Adrenal gland (tissue), 5 donors: ENCODE data around the gene IBA57.

Experiments used
- POLR2A ChIP-seq, 2 donors: fragments of 450-650 bp; IDR thresholded peaks; one replicate each; pipeline ENCODE4 v1.6.1; 2017; ENCODE audit warnings: antibody characterized with exemption in 2 of 2, mild to moderate bottlenecking in 2 of 2, moderate library complexity in 1 of 2
- TF ChIP-seq, protein P1 (sequence below), 6 experiments: fragments of 450-650 bp in 4 of 6; fragments of 200-600 bp in 2 of 6; sonication (generic) in 1 of 6; IDR thresholded peaks; 1 replicate in 5 of 6; 2 replicates in 1 of 6; pipeline versions ENCODE4 v1.5.1 to v1.8.0; 2016 to 2021; ENCODE audit warnings: antibody characterized with exemption in 6 of 6, mild to moderate bottlenecking in 2 of 6, moderate library complexity in 1 of 6
- donor health status: DM: no; HTN: no; CAD: no.

DNA sequence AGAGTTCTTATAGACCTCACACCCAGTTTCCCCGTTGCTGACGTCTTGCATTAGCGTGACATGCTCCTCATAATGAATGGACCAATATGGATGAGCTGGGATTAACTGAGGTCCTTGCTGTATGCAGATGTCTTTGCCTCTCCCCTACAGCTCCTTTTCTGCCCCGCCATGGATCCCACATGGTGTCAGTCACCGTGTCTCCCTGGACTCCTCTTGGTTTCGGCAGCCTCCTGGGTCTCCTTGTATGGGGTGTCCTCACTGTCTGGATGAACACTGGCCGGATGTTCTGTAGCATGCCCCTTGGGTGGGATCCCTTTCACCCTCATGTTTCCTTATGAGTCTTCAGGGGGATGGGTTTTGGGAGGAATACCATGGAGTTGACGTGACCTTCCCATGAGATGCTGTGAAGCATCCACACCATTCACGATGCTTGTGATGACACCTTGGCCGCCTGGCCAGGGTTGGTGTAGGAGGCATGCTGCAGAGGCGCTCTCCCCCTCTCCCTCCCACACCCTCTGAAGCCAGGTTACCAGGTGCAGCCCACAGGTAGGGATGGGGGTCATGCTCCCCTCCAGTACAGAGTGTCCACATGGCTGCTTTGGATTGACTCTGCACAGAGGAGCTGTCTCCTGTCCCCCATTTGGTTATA, 11.5 kb upstream of the IBA57 start:
- TF ChIP-seq, protein P1, sequence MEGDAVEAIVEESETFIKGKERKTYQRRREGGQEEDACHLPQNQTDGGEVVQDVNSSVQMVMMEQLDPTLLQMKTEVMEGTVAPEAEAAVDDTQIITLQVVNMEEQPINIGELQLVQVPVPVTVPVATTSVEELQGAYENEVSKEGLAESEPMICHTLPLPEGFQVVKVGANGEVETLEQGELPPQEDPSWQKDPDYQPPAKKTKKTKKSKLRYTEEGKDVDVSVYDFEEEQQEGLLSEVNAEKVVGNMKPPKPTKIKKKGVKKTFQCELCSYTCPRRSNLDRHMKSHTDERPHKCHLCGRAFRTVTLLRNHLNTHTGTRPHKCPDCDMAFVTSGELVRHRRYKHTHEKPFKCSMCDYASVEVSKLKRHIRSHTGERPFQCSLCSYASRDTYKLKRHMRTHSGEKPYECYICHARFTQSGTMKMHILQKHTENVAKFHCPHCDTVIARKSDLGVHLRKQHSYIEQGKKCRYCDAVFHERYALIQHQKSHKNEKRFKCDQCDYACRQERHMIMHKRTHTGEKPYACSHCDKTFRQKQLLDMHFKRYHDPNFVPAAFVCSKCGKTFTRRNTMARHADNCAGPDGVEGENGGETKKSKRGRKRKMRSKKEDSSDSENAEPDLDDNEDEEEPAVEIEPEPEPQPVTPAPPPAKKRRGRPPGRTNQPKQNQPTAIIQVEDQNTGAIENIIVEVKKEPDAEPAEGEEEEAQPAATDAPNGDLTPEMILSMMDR (IDR thresholded peaks at IDR 0.05) = no peak
- no peak for TF ChIP-seq POLR2A (IDR thresholded peaks at IDR 0.05)
